PC-3 (cell line): Measurements from ENCODE around the gene UROD. TPM values are rescaled to one million over a fixed set of nuclear protein-coding genes. Genes with fewer than 3 reads are reported as not detected.

Experiments used
- ATAC-seq: fragments of 200-7000 bp; cut with Tn5 transposase; 2 replicates; pipeline ENCODE4 v1.9.1; 2020; ENCODE audit warnings: mild to moderate bottlenecking, moderate library complexity
- BruUV-seq: library from RNA; stranded (reverse); fragments of 400-500 nt; replicated peaks from 2 replicates; lab custom pipeline; 2021; lab: Mats Ljungman, UMichigan
- CTCF ChIA-PET: fragments of 300-600 bp; sonication (Branson Sonifier 250); formaldehyde crosslinking; loops from one replicate; lab custom pipeline; 2022; ENCODE audit warnings: antibody characterized with exemption; lab: Charles Lee
- POLR2A ChIA-PET: fragments of 300-600 bp; sonication (Branson Sonifier 250); formaldehyde crosslinking; loops from one replicate; lab custom pipeline; 2022; ENCODE audit warnings: antibody characterized with exemption; ENCODE audit not compliant: unreplicated experiment; lab: Charles Lee
- DNase-seq: peaks from one replicate; pipeline ENCODE4 v3.0.0-alpha.2; 2015
- H2AFZ ChIP-seq: fragments of 300-600 bp; sonication (generic); 2 replicates; pipeline ENCODE4 v1.6.0; 2016; ENCODE audit warnings: antibody characterized with exemption, low read length
- H3F3A ChIP-seq: fragments of 300-600 bp; sonication (generic); one replicate; pipeline ENCODE4 v1.6.0; 2017; ENCODE audit warnings: antibody characterized with exemption, low read length, control low read depth, mild to moderate bottlenecking; ENCODE audit not compliant: unreplicated experiment
- H3K27ac ChIP-seq: fragments of 300-600 bp; sonication (generic); 2 replicates; pipeline ENCODE4 v1.5.1; 2016; ENCODE audit warnings: mild to moderate bottlenecking, low read length
- H3K27me3 ChIP-seq: fragments of 300-600 bp; sonication (generic); 2 replicates; pipeline ENCODE4 v1.6.1; 2016; ENCODE audit warnings: low read length, mixed read lengths
- H3K36me3 ChIP-seq: fragments of 300-600 bp; sonication (generic); 2 replicates; pipeline ENCODE4 v1.6.1; 2016; ENCODE audit warnings: low read depth, mixed run types, low read length, mixed read lengths
- H3K4me1 ChIP-seq: fragments of 300-600 bp; sonication (generic); 2 replicates; pipeline ENCODE4 v1.5.1; 2016; ENCODE audit warnings: low read length; ENCODE audit not compliant: insufficient read depth
- H3K4me2 ChIP-seq: fragments of 300-600 bp; sonication (generic); 2 replicates; pipeline ENCODE4 v1.6.0; 2016; ENCODE audit warnings: low read length
- H3K4me3 ChIP-seq: fragments of 300-600 bp; sonication (generic); 2 replicates; pipeline ENCODE4 v1.5.1; 2016; ENCODE audit warnings: mild to moderate bottlenecking, low read length, mixed read lengths
- H3K79me2 ChIP-seq: fragments of 300-600 bp; sonication (generic); 2 replicates; pipeline ENCODE4 v1.6.1; 2017; ENCODE audit warnings: low read length, mixed read lengths
- H3K9ac ChIP-seq: fragments of 300-600 bp; sonication (generic); 2 replicates; pipeline ENCODE4 v1.6.0; 2016; ENCODE audit warnings: mild to moderate bottlenecking, low read length
- H3K9me2 ChIP-seq: fragments of 300-600 bp; sonication (generic); replicated peaks from 2 replicates; pipeline ENCODE4 v1.6.1; 2016; ENCODE audit warnings: mixed run types, low read length, mixed read lengths
- H3K9me3 ChIP-seq: fragments of 300-600 bp; sonication (generic); 2 replicates; pipeline ENCODE4 v1.6.1; 2016; ENCODE audit warnings: low read length, mixed read lengths
- H4K20me1 ChIP-seq: fragments of 300-600 bp; sonication (generic); 2 replicates; pipeline ENCODE4 v1.6.1; 2016; ENCODE audit warnings: low read length, mixed read lengths
- CTCF ChIP-seq: fragments of 300-600 bp; sonication (generic); conservative IDR thresholded peaks from 2 replicates; pipeline ENCODE4 v1.5.1; 2017; ENCODE audit warnings: antibody characterized with exemption, low read depth, mild to moderate bottlenecking, low read length
- EZH2 ChIP-seq: fragments of 300-600 bp; sonication (generic); IDR thresholded peaks from one replicate; pipeline ENCODE4 v1.6.1; 2017; ENCODE audit warnings: antibody characterized with exemption, mild to moderate bottlenecking, low read length; ENCODE audit not compliant: unreplicated experiment
- EZH2phosphoT487 ChIP-seq: fragments of 300-600 bp; sonication (generic); IDR thresholded peaks from 2 replicates; pipeline ENCODE4 v1.6.1; 2018; ENCODE audit warnings: mild to moderate bottlenecking, antibody characterized with exemption, low read length, borderline replicate concordance
- intact Hi-C: fragments of 100-400 bp; cut with micrococcal nuclease; formaldehyde crosslinking; loops from 2 replicates; pipeline ENCODE4 v1.9.0; 2023
- total RNA-seq: library from RNA; depleted of rRNA; stranded (reverse); fragments of >200 nt; gene quantifications from 2 replicates; pipeline ENCODE4 v1.2.3, GENCODE V29; 2014

UROD gene
- total RNA-seq, 1 experiment from 2014 or later, result 168 TPM

GRCh38 chr1:45043094-45043493 is 31.0 kb downstream of the UROD start:
- TF ChIP-seq CTCF (no peak), EZH2phosphoT487 (no peak), EZH2 (no peak)
- no peaks in the 10 kb centered on the region for H3K9me3 ChIP-seq
- H2AFZ ChIP-seq, result no peak overlapping the region
- no peaks in the 10 kb centered on the region for H3K27me3 ChIP-seq
- no peak for DNase-seq
- ATAC-seq, result no peak
- no peaks in the 10 kb centered on the region for H4K20me1 ChIP-seq
- no peaks in the 10 kb centered on the region for H3K4me1 ChIP-seq
- H3K4me3 ChIP-seq, result no peak overlapping the region
- no TSS peak for BruUV-seq
- H3K27ac ChIP-seq, result no peak overlapping the region
- H3K79me2 ChIP-seq, result no peaks in the 10 kb centered on the region
- CTCF ChIA-PET, result no interaction called here
- no peaks in the 10 kb centered on the region for H3F3A ChIP-seq
- POLR2A ChIA-PET, result no interaction called here
- H3K4me2 ChIP-seq, result no peak overlapping the region
- no peaks in the 10 kb centered on the region for H3K36me3 ChIP-seq
- intact Hi-C loops, result no loop called here
- H3K9me2 ChIP-seq, result no peaks in the 10 kb centered on the region
- no peak overlapping the region for H3K9ac ChIP-seq

GRCh38 chr1:45044916-45045315 is 32.9 kb downstream of the UROD start:
- H3F3A ChIP-seq, result no peaks in the 10 kb centered on the region
- DNase-seq, result no peak
- intact Hi-C loops, result no loop called here
- no peaks in the 10 kb centered on the region for H3K27me3 ChIP-seq
- no peak overlapping the region for H3K4me3 ChIP-seq
- no peak overlapping the region for H2AFZ ChIP-seq
- H3K4me2 ChIP-seq, result no peak overlapping the region
- H3K9me3 ChIP-seq, result no peaks in the 10 kb centered on the region
- H3K9ac ChIP-seq, result no peak overlapping the region
- ChIA-PET CTCF (no interaction called here), POLR2A (no interaction called here)
- ATAC-seq, result no peak
- no peak overlapping the region for H3K27ac ChIP-seq
- TF ChIP-seq CTCF (no peak), EZH2 (no peak), EZH2phosphoT487 (no peak)
- H3K79me2 ChIP-seq, result no peaks in the 10 kb centered on the region
- no peaks in the 10 kb centered on the region for H4K20me1 ChIP-seq
- no peaks in the 10 kb centered on the region for H3K9me2 ChIP-seq
- BruUV-seq, result no TSS peak
- H3K36me3 ChIP-seq, result no peaks in the 10 kb centered on the region
- H3K4me1 ChIP-seq, result no peaks in the 10 kb centered on the region

GRCh38 chr1:45047032-45047431 is 35.0 kb downstream of the UROD start:
- TF ChIP-seq EZH2 (no peak), CTCF (no peak), EZH2phosphoT487 (no peak)
- H3K4me3 ChIP-seq, result no peak overlapping the region
- H3F3A ChIP-seq, result no peaks in the 10 kb centered on the region
- POLR2A ChIA-PET, result no interaction called here
- no peak for DNase-seq
- CTCF ChIA-PET, result no interaction called here
- H3K9me2 ChIP-seq, result no peaks in the 10 kb centered on the region
- no peaks in the 10 kb centered on the region for H3K9me3 ChIP-seq
- no peaks in the 10 kb centered on the region for H3K4me1 ChIP-seq
- no peak for ATAC-seq
- no peak overlapping the region for H3K4me2 ChIP-seq
- H2AFZ ChIP-seq, result no peak overlapping the region
- no TSS peak for BruUV-seq
- no peaks in the 10 kb centered on the region for H3K27me3 ChIP-seq
- H3K27ac ChIP-seq, result no peak overlapping the region
- intact Hi-C loops, result no loop called here
- H3K79me2 ChIP-seq, result no peaks in the 10 kb centered on the region
- H3K36me3 ChIP-seq, result no peaks in the 10 kb centered on the region
- H3K9ac ChIP-seq, result no peak overlapping the region
- no peaks in the 10 kb centered on the region for H4K20me1 ChIP-seq
